ENCODE results near the gene SBSN. TPM values are rescaled to one million over a fixed set of nuclear protein-coding genes. Genes with fewer than 3 reads are reported as not detected.

Gene SBSN
- total and polyA plus RNA-seq, 9 of the 15 experiments (the other 6 are each of a cell fraction or from before 2014, with no cell fraction given): 0.05 TPM; not detected in 8

DNA sequence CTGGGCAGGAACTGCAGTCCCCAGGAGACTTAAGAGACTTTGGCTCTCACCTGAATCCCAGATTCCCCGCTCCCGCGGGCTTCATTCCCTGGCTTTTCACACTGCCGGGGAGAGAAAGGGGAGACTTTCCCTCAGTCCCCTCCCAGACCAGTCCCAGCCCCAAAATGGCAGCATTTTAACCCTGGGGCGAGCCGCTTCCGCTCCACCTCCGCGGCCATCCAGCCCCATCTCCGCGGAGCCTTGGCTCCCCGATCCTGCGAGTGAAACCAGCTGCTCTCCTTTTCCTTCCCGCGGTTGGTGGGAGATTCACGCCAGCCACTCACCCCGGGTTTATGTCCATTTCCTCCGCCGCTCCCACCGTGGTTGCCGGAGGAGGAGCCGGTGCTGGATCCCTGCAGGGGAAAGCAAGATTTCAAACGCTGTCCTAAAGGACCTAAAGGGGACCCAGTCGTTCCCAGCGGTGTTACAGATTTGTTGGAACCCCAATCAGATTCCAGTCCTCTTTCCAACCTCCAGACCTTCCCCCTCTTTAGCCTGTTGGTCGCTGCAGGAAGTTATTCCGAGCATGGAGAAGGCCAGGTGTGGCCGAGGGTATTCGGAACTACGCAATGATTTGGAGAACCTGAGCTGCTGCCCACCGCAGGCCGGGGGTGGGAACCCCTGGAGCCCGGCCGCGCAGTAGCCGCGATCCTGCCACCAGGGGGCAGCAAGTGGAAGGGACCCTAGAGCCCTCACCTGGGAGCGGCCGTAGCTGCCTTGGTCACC is 18.1 kb downstream of the SBSN start (continued):
- TF ChIP-seq, protein P1, sequence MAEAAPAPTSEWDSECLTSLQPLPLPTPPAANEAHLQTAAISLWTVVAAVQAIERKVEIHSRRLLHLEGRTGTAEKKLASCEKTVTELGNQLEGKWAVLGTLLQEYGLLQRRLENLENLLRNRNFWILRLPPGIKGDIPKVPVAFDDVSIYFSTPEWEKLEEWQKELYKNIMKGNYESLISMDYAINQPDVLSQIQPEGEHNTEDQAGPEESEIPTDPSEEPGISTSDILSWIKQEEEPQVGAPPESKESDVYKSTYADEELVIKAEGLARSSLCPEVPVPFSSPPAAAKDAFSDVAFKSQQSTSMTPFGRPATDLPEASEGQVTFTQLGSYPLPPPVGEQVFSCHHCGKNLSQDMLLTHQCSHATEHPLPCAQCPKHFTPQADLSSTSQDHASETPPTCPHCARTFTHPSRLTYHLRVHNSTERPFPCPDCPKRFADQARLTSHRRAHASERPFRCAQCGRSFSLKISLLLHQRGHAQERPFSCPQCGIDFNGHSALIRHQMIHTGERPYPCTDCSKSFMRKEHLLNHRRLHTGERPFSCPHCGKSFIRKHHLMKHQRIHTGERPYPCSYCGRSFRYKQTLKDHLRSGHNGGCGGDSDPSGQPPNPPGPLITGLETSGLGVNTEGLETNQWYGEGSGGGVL (CRISPR knock-in tag; IDR thresholded peaks at IDR 0.05): no peak
- TF ChIP-seq, protein P2, sequence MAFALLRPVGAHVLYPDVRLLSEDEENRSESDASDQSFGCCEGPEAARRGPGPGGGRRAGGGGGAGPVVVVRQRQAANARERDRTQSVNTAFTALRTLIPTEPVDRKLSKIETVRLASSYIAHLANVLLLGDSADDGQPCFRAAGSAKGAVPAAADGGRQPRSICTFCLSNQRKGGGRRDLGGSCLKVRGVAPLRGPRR (CRISPR knock-in tag; IDR thresholded peaks at IDR 0.05): no peak
- TF ChIP-seq, protein P3, sequence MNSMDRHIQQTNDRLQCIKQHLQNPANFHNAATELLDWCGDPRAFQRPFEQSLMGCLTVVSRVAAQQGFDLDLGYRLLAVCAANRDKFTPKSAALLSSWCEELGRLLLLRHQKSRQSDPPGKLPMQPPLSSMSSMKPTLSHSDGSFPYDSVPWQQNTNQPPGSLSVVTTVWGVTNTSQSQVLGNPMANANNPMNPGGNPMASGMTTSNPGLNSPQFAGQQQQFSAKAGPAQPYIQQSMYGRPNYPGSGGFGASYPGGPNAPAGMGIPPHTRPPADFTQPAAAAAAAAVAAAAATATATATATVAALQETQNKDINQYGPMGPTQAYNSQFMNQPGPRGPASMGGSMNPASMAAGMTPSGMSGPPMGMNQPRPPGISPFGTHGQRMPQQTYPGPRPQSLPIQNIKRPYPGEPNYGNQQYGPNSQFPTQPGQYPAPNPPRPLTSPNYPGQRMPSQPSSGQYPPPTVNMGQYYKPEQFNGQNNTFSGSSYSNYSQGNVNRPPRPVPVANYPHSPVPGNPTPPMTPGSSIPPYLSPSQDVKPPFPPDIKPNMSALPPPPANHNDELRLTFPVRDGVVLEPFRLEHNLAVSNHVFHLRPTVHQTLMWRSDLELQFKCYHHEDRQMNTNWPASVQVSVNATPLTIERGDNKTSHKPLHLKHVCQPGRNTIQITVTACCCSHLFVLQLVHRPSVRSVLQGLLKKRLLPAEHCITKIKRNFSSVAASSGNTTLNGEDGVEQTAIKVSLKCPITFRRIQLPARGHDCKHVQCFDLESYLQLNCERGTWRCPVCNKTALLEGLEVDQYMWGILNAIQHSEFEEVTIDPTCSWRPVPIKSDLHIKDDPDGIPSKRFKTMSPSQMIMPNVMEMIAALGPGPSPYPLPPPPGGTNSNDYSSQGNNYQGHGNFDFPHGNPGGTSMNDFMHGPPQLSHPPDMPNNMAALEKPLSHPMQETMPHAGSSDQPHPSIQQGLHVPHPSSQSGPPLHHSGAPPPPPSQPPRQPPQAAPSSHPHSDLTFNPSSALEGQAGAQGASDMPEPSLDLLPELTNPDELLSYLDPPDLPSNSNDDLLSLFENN (IDR thresholded peaks at IDR 0.05; ENCODE audit: low read depth in 2 of 2, low read length in 2 of 2): no peak
- TF ChIP-seq NFYB (IDR thresholded peaks at IDR 0.05; ENCODE audit: extremely low read depth, insufficient read length) (no peak), TEAD2 (tag; IDR thresholded peaks at IDR 0.05) (peak; percentile 94), ZBTB7A (IDR thresholded peaks at IDR 0.05; ENCODE audit: borderline replicate concordance, control insufficient read depth, low read depth, low read length) (peak; percentile 71; the same call in 1 of the 2 replicates), KDM4B (IDR thresholded peaks at IDR 0.05; ENCODE audit: borderline replicate concordance in 2 of 2, low read depth in 1 of 2) (no peak), ZNF707 (CRISPR knock-in tag; conservative IDR thresholded peaks at IDR 0.05) (no peak), MAZ (CRISPR knock-in tag; conservative IDR thresholded peaks at IDR 0.05 in 1 of 2, IDR thresholded peaks at IDR 0.05 in 1 of 2) (0 out of 4 replicates have a peak, but pooled peaks of 1 of the 2 experiments have one; percentile 25)
- TF ChIP-seq, protein P4, sequence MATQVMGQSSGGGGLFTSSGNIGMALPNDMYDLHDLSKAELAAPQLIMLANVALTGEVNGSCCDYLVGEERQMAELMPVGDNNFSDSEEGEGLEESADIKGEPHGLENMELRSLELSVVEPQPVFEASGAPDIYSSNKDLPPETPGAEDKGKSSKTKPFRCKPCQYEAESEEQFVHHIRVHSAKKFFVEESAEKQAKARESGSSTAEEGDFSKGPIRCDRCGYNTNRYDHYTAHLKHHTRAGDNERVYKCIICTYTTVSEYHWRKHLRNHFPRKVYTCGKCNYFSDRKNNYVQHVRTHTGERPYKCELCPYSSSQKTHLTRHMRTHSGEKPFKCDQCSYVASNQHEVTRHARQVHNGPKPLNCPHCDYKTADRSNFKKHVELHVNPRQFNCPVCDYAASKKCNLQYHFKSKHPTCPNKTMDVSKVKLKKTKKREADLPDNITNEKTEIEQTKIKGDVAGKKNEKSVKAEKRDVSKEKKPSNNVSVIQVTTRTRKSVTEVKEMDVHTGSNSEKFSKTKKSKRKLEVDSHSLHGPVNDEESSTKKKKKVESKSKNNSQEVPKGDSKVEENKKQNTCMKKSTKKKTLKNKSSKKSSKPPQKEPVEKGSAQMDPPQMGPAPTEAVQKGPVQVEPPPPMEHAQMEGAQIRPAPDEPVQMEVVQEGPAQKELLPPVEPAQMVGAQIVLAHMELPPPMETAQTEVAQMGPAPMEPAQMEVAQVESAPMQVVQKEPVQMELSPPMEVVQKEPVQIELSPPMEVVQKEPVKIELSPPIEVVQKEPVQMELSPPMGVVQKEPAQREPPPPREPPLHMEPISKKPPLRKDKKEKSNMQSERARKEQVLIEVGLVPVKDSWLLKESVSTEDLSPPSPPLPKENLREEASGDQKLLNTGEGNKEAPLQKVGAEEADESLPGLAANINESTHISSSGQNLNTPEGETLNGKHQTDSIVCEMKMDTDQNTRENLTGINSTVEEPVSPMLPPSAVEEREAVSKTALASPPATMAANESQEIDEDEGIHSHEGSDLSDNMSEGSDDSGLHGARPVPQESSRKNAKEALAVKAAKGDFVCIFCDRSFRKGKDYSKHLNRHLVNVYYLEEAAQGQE (IDR thresholded peaks at IDR 0.05; ENCODE audit: borderline replicate concordance): peak; percentile 63; the same call in 1 of the 2 replicates
- TF ChIP-seq, protein P4 (CRISPR knock-in tag; IDR thresholded peaks at IDR 0.05; ENCODE audit: low read depth): no peak

Measured in K562 (cell line).